DOHH2 (cell line): ENCODE measurements around the gene AIG1.

Experiments
- CTCF ChIP-seq: fragments of 200-600 bp; sonication (generic); IDR thresholded peaks from one replicate; pipeline ENCODE4 v1.5.1; 2014; ENCODE audit warnings: antibody characterized with exemption, mild to moderate bottlenecking, low read depth, low read length; ENCODE audit not compliant: poor library complexity, severe bottlenecking
- EZH2phosphoT487 ChIP-seq: fragments of 200-600 bp; sonication (generic); IDR thresholded peaks from 2 replicates; pipeline ENCODE4 v1.6.1; 2017; ENCODE audit warnings: borderline replicate concordance, mild to moderate bottlenecking, antibody characterized with exemption, low read length, moderate library complexity, mixed read lengths

DNA sequence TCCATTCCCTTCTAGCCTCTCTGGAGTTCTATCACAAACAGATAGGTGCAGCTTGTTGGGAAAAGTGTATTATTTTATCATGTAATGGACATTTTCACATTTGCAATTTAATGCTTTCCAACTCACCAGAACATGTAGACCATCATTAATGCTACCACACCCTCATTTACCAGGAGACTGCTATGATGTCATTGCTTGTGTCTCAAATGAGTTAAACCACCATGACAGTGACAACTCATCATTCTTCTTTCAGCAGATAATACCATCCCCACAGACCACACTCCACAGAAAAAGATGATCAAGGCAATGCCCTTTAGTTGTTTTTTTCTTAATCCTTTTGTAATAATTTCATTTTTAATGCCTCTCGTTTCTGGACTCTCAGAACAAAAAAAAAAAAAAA is 168.7 kb downstream of the AIG1 start:
- TF ChIP-seq CTCF (no peak), EZH2phosphoT487 (no peak)
